ENCODE data around the gene ALPK3.

Gene ALPK3

DNA sequence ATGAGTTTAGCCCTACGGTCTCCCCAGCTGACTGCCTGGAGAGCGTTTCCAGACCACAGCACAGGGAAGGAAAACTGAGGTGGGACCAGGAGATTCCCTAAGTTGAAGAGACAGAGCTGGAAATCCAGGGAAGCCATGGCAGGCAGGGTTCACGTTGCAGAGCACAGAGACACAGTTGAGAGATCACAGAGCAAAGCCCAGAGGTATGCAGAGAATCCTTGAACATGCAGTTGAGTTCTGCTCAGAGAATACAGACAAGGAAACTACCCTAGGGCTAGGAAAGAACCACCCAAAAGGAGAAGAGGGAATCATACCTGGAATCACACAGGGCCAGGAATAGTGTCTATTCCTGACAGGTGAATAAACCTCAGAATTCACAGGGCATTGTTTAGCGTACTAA, 81.6 kb downstream of the ALPK3 start:
- no peak for TF ChIP-seq CTCF (IDR thresholded peaks at IDR 0.05; ENCODE audit: control insufficient read depth, insufficient read depth, low read depth, low read length, missing control alignments)
- DNase-seq (ENCODE audit: low read depth): no peak
- no peak overlapping the region for H3K4me3 ChIP-seq (ENCODE audit: control insufficient read depth, low read depth, low read length)

DNA sequence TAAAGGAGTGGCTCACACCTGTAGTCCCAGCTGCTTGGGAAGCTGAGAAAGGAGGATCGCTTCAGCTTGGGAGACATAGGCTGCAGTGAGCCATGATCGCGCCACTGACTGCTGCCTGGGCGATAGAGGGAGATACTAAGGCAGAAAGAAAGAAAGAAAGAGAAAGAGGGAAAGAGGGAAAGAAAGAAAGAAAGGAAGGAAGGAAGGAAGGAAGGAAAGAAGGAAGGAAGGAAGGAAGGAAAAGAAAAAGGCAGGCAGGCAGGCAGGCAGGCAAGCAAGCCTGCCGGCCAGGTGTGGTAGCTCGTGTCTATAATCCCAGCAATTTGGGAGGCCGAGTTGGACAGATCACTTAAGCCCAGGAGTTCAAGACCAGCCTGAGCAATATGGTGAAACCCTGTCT, 82.6 kb downstream of the ALPK3 start:
- TF ChIP-seq CTCF (IDR thresholded peaks at IDR 0.05; ENCODE audit: control insufficient read depth, insufficient read depth, low read depth, low read length, missing control alignments): no peak
- H3K4me3 ChIP-seq (ENCODE audit: control insufficient read depth, low read depth, low read length): no peak overlapping the region
- DNase-seq (ENCODE audit: low read depth): no peak

- TF ChIP-seq CTCF (IDR thresholded peaks at IDR 0.05; ENCODE audit: control insufficient read depth, insufficient read depth, low read depth, low read length, missing control alignments): no peak
- H3K4me3 ChIP-seq (ENCODE audit: control insufficient read depth, low read depth, low read length): no peak overlapping the region
- no peak for DNase-seq (ENCODE audit: low read depth)
Observed at GRCh38 chr15:84901540-84901939, 84.4 kb downstream of the ALPK3 start.

GRCh38 chr15:84903751-84904150, 86.6 kb downstream of the ALPK3 start:
- DNase-seq (ENCODE audit: low read depth): no peak
- no peak for TF ChIP-seq CTCF (IDR thresholded peaks at IDR 0.05; ENCODE audit: control insufficient read depth, insufficient read depth, low read depth, low read length, missing control alignments)
- H3K4me3 ChIP-seq (ENCODE audit: control insufficient read depth, low read depth, low read length): no peak overlapping the region

DNA sequence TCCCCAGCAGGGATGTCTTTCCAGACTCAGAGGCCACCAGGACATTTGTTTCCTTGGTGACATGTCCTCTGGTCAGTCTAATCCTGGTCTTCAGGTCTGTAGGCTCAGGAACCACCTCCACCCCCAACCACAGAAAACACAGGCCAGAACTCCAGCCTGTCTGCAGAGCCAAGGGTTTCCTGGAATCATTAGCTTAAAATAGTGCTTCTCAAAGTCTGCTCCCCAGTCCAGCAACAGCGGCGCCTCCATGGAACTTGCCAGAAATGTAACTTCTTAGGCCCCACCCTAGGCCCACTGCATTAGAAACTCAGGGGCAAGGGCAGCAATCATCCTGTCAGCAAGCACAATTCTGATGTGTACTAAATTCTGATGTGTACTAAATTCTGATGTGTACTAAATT, 87.3 kb downstream of the ALPK3 start:
- TF ChIP-seq CTCF (IDR thresholded peaks at IDR 0.05; ENCODE audit: control insufficient read depth, insufficient read depth, low read depth, low read length, missing control alignments): no peak
- H3K4me3 ChIP-seq (ENCODE audit: control insufficient read depth, low read depth, low read length): no peak overlapping the region
- DNase-seq (ENCODE audit: low read depth): no peak

DNA sequence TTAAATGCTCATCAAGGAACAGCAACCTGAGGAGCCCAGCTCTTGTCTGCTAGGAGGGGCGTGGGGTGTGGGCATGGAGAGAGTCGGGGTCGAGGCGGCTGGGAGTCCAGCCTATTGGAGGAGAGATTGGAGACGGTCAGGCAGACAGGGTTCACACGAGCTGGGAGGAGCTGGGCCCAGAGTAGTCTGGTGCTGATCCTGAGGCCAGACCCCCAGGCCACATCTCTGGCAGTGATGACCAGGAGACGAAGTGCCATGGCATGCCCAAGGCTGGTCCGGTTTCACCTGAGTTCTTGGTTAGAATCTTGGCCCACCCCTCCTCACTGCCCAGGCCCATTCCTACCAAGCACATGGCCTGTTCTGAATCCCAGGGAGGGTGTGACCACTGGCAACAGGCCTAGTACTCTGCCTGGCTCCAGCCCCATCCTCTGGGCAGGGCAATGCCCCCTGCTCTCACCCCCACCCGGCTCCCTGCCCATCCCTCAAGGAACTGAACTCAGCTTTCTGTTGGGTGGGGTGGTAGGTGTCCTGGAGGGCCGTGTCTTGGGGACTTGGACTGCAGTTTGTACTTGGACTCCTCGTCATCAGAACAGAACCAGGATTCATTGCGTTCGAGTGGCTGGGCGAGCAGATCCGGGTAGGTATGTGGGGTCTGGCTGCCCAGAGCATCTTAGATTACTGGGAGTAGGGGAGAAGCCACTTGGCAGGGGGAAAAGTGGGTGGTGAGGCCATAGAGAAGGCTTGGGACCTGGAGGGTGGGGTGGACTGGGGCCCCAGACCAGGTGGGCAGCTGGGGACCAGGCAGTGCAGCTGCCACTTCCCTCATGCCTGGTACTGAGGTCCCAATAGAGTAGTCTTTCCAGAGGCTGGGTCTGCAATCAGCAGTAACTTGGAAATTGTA, 88.1 kb downstream of the ALPK3 start:
- DNase-seq (ENCODE audit: low read depth): no peak
- TF ChIP-seq CTCF (IDR thresholded peaks at IDR 0.05; ENCODE audit: control insufficient read depth, insufficient read depth, low read depth, low read length, missing control alignments): no peak
- no peak overlapping the region for H3K4me3 ChIP-seq (ENCODE audit: control insufficient read depth, low read depth, low read length)

Measured in AG09309 (cell line).